HL-60 (cell line): ENCODE results near the gene TMEM82.
"Not testable (repeated sequence)": the region's sequence is repeated elsewhere in the genome, so short reads cannot be mapped to it uniquely, and the experiment has no call there.

Experiments
- DNase-seq, 2 experiments: peaks; one replicate each; pipeline ENCODE4 v3.0.0-alpha.2; 2010 to 2020; ENCODE audit warnings: low read depth in 1 of 2, low spot score in 1 of 2
- H3K27ac ChIP-seq: fragments of 250-450 bp; sonication (Bioruptor Pico); replicated peaks from 2 replicates; pipeline ENCODE4 v1.5.1; 2020; ENCODE audit warnings: mild to moderate bottlenecking, moderate library complexity
- H3K27me3 ChIP-seq: fragments of 250-450 bp; sonication (Bioruptor Pico); 2 replicates; pipeline ENCODE4 v1.5.1; 2021; ENCODE audit warnings: mild to moderate bottlenecking, moderate library complexity; ENCODE audit not compliant: insufficient read depth, poor library complexity, severe bottlenecking
- H3K4me3 ChIP-seq: replicated peaks from 2 replicates; pipeline ENCODE4 v1.5.1; 2011; ENCODE audit warnings: mild to moderate bottlenecking, control low read depth, low read length; ENCODE audit not compliant: insufficient read depth
- GABPA ChIP-seq: IDR thresholded peaks from 2 replicates; pipeline ENCODE4 v1.6.1; 2012; ENCODE audit warnings: low read depth
- POLR2AphosphoS5 ChIP-seq: IDR thresholded peaks from 2 replicates; pipeline ENCODE4 v1.6.1; 2012; ENCODE audit warnings: low read depth
- SPI1 ChIP-seq: IDR thresholded peaks from 2 replicates; pipeline ENCODE4 v1.6.1; 2012; ENCODE audit warnings: low read depth, mild to moderate bottlenecking, borderline replicate concordance
- long read RNA-seq: library from polyadenylated mRNA; unstranded; transcript quantifications from one replicate; pipeline ENCODE4 v2.0.0, GENCODE V29; 2020
- TF ChIP-seq, protein P1 (sequence below): IDR thresholded peaks from 2 replicates; pipeline ENCODE4 v1.6.1; 2012; ENCODE audit warnings: low read depth; ENCODE audit not compliant: insufficient replicate concordance
- TF ChIP-seq, protein P2 (sequence below): IDR thresholded peaks from one replicate; pipeline ENCODE4 v1.5.1; 2011; ENCODE audit warnings: low read length, control low read depth, inconsistent platforms; ENCODE audit not compliant: insufficient read depth

The TMEM82 gene
- long read RNA-seq = 0 reads

DNA sequence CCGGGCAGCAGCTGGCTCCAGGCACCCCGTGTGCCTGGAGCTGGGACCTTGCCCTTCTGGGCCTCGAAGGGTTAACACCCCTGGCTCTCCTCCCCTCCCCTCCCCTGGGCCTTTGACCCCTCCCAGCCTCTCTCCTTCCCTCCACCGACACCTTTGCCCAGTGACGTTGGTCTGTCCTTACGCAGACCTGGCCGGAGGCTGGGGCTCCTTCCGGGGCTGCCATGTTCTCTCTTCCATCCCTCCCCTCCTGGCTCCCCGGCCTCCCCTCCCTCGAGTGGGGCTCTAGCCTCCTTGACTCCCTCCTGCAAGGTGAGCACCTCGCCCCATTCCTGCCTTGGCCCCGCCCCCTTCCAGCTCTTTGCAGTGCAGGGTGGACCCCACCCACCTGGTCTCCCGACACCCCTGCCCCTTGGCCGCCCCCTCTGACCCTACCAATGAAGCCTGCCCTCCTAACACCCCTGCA lies at the start of gene TMEM82:
TSS of gene TMEM82 (plus strand) at position 161 of the 463 bp plus-strand sequence. CDS start at position 222, 61 bp downstream.
- H3K4me3 ChIP-seq = no peak within 1 kb of the TSS

DNA sequence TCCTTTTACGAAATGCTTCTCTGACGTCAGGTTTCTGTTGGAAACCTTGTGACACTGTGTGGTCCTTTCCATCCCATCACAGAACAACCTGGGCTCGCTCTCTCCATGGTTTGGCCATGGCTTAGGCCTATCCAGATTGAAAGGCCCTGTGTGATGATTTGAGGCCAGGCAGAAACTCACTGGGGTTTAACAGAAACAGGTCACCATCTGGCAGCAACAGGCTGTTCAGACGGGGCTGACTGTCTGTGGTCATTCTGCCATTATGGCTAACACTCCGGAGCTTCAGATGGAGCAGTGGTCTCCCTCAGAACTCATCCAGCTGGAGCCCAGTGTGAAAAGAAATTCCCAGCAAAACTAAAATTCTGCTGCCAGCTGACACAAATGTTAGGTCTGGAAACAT lies 48.9 kb upstream of the TMEM82 start:
- H3K27me3 ChIP-seq = no peaks in the 10 kb centered on the region
- DNase-seq = no peak
- H3K27ac ChIP-seq = no peak overlapping the region
- no peak overlapping the region for H3K4me3 ChIP-seq
- TF ChIP-seq GABPA (no peak), POLR2AphosphoS5 (no peak), SPI1 (no peak)
- TF ChIP-seq, protein P1, sequence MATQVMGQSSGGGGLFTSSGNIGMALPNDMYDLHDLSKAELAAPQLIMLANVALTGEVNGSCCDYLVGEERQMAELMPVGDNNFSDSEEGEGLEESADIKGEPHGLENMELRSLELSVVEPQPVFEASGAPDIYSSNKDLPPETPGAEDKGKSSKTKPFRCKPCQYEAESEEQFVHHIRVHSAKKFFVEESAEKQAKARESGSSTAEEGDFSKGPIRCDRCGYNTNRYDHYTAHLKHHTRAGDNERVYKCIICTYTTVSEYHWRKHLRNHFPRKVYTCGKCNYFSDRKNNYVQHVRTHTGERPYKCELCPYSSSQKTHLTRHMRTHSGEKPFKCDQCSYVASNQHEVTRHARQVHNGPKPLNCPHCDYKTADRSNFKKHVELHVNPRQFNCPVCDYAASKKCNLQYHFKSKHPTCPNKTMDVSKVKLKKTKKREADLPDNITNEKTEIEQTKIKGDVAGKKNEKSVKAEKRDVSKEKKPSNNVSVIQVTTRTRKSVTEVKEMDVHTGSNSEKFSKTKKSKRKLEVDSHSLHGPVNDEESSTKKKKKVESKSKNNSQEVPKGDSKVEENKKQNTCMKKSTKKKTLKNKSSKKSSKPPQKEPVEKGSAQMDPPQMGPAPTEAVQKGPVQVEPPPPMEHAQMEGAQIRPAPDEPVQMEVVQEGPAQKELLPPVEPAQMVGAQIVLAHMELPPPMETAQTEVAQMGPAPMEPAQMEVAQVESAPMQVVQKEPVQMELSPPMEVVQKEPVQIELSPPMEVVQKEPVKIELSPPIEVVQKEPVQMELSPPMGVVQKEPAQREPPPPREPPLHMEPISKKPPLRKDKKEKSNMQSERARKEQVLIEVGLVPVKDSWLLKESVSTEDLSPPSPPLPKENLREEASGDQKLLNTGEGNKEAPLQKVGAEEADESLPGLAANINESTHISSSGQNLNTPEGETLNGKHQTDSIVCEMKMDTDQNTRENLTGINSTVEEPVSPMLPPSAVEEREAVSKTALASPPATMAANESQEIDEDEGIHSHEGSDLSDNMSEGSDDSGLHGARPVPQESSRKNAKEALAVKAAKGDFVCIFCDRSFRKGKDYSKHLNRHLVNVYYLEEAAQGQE = no peak
- TF ChIP-seq, protein P2, sequence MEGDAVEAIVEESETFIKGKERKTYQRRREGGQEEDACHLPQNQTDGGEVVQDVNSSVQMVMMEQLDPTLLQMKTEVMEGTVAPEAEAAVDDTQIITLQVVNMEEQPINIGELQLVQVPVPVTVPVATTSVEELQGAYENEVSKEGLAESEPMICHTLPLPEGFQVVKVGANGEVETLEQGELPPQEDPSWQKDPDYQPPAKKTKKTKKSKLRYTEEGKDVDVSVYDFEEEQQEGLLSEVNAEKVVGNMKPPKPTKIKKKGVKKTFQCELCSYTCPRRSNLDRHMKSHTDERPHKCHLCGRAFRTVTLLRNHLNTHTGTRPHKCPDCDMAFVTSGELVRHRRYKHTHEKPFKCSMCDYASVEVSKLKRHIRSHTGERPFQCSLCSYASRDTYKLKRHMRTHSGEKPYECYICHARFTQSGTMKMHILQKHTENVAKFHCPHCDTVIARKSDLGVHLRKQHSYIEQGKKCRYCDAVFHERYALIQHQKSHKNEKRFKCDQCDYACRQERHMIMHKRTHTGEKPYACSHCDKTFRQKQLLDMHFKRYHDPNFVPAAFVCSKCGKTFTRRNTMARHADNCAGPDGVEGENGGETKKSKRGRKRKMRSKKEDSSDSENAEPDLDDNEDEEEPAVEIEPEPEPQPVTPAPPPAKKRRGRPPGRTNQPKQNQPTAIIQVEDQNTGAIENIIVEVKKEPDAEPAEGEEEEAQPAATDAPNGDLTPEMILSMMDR = no peak

More for the DNA sequence above, at the start of gene TMEM82:
- DNase-seq = no peak
- H3K27me3 ChIP-seq = no peaks in the 10 kb centered on the region
- TF ChIP-seq SPI1 (no peak), GABPA (no peak), POLR2AphosphoS5 (no peak)
- TF ChIP-seq, protein P2 = no peak
- no peak within 1 kb of the TSS for H3K27ac ChIP-seq

DNA sequence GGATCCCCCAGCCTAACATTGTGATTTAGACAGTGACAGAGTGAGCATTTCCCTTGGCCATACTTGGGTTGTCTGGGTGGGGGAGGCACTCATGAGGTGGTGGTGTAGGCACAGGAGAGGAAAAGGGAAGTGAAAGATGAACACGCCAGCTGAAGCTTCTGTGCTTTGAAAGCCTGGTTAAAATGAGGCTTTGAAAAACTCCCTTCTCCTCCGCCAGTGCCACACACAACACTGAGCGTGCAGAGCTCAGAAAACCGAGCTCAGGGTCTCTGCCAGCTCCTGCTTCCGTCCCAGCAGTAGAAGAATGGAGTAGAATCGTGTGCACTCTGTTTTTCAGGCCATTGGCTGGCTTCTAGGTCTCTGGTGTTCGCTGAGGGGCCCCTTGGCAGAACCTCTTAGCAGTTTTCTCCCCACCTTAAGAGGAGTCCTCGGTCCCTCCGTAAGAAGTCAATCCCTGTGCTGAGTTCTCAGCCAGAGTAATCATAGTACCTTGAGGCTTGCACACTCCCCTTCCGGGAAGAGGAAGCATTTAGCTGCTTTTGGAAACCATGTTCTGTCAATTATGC lies 45.3 kb upstream of the TMEM82 start:
- peak overlapping the region; percentile 16; the same call in 1 of the 2 replicates for H3K4me3 ChIP-seq
- TF ChIP-seq SPI1 (peak; percentile 98), POLR2AphosphoS5 (no peak)
- TF ChIP-seq, protein P2 = no peak
- peak overlapping the region; percentile 74 for H3K27ac ChIP-seq
- DNase-seq = peak in 1 of 2 experiments; percentile 85
- H3K27me3 ChIP-seq = no peaks in the 10 kb centered on the region

DNA sequence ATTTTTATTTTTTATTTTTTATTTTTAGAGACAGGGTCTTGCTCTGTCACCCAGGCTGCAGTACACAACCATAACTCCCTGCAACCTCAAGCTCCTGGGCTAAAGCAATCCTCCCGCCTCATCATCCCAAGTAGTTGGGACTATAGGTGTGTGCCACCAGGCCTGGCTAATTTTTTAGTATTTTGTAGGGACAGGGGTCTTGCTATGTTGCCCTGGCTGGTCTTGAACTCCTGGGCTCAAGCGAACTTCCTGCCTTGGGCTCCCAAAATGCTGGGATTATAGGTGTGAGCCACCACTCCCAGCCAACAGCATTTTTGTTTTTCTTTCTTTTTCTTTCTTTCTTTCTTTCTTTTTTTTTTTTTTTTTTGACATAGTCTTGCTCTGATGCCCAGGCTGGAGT lies 44.1 kb upstream of the TMEM82 start:
- DNase-seq = no peak
- TF ChIP-seq GABPA (no peak), POLR2AphosphoS5 (no peak), SPI1 (no peak)
- TF ChIP-seq, protein P1 = no peak
- TF ChIP-seq, protein P2 = no peak
- Histone ChIP-seq H3K27ac (no peak overlapping the region), H3K4me3 (no peak overlapping the region), H3K27me3 (no peaks in the 10 kb centered on the region)

DNA sequence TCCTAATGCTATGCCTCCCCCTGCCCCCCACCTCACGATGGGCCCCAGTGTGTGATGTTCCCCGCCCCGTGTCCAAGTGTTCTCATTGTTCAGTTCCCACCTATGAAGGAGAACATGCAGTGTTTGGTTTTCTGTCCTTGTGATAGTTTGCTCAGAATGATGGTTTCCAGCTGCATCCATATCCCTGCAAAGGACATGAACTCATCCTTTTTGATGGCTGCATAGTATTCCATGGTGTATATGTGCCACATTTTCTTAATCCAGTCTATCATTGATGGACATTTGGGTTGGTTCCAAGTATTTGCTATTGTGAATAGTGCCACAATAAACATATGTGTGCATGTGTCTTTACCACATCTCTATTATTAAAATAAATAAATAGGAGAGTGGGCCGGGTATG lies 43.0 kb upstream of the TMEM82 start:
- not testable (repeated sequence) for DNase-seq, H3K4me3 ChIP-seq, H3K27ac ChIP-seq, H3K27me3 ChIP-seq
